ENCODE results near the gene CDC42BPA. TPM values are rescaled to one million over a fixed set of nuclear protein-coding genes. Genes with fewer than 3 reads are reported as not detected.
"Not testable (repeated sequence)": the region's sequence is repeated elsewhere in the genome, so short reads cannot be mapped to it uniquely, and the experiment has no call there.

Gene CDC42BPA
- total and polyA plus RNA-seq, 3 donors from 2014 or later: 39.9 to 109 (median 105) TPM

DNA sequence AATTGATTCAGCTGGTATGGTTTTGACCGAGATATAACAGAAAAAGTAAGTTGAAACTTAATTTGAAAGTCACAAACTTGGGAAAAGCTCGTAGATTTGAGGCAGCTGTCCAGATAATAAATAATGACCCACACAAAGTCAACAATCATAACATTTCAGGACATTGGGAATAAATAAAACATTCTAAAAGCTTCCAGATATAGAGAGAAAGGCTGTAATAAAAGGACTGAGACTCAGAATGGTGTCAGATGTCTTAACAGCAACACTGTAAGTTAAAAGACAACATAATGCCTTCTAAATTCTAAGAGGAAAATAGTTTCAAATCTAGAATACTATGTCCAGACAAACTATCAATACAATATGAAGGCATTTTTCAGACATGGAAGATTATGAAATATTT lies 163.3 kb downstream of the CDC42BPA start:
- DNase-seq: no peak
- Histone ChIP-seq H3K36me3 (ENCODE audit: low read depth, missing control alignments) (no peaks in the 10 kb centered on the region), H3K27me3 (no peaks in the 10 kb centered on the region), H3K4me1 (no peaks in the 10 kb centered on the region), H3K4me3 (no peak overlapping the region), H3K9me3 (no peaks in the 10 kb centered on the region), H3K27ac (no peak overlapping the region)
- no peak for TF ChIP-seq POLR2A (IDR thresholded peaks at IDR 0.05)
- TF ChIP-seq, protein P1, sequence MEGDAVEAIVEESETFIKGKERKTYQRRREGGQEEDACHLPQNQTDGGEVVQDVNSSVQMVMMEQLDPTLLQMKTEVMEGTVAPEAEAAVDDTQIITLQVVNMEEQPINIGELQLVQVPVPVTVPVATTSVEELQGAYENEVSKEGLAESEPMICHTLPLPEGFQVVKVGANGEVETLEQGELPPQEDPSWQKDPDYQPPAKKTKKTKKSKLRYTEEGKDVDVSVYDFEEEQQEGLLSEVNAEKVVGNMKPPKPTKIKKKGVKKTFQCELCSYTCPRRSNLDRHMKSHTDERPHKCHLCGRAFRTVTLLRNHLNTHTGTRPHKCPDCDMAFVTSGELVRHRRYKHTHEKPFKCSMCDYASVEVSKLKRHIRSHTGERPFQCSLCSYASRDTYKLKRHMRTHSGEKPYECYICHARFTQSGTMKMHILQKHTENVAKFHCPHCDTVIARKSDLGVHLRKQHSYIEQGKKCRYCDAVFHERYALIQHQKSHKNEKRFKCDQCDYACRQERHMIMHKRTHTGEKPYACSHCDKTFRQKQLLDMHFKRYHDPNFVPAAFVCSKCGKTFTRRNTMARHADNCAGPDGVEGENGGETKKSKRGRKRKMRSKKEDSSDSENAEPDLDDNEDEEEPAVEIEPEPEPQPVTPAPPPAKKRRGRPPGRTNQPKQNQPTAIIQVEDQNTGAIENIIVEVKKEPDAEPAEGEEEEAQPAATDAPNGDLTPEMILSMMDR (IDR thresholded peaks at IDR 0.05): no peak
- WGBS, 2 donors: 80 to 81% methylated on average over 2 of the region's 2 CpGs
- intact Hi-C loops (cut with DNase I; ENCODE audit: low total_unique reads): no loop called here

- Histone ChIP-seq H3K27me3 (no peaks in the 10 kb centered on the region), H3K4me3 (no peak overlapping the region), H3K36me3 (ENCODE audit: low read depth, missing control alignments) (no peaks in the 10 kb centered on the region), H3K9me3 (no peaks in the 10 kb centered on the region), H3K4me1 (no peaks in the 10 kb centered on the region), H3K27ac (no peak overlapping the region)
- DNase-seq: no peak
- TF ChIP-seq, protein P1 (IDR thresholded peaks at IDR 0.05): no peak
- no peak for TF ChIP-seq POLR2A (IDR thresholded peaks at IDR 0.05)
- intact Hi-C loops (cut with DNase I; ENCODE audit: low total_unique reads): no loop called here
- 92 to 98% methylated on average over 2 of the region's 2 CpGs for WGBS, 2 donors
Measured at GRCh38 chr1:227152525-227152924, 165.8 kb downstream of the CDC42BPA start.

DNA sequence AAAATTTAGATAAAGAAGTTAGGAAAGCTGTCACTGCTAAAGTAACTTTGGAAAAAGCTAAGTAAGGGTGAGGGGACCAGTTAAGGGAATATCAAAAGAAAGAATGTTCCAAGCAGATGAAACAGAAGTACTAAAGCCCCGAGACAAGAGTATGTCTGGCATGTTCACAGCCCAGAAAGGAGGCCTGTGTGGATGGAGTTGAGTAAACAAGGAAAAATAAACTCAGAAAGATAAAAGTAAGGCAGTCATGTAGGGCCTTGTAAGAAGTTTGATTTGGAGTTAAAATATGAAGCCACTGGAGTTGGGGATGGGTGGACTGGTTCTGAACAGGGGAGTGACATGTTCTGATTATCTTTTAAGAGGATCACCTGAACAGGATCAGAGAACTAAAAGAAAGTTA lies 177.9 kb downstream of the CDC42BPA start:
- TF ChIP-seq POLR2A (IDR thresholded peaks at IDR 0.05): no peak
- TF ChIP-seq, protein P1 (IDR thresholded peaks at IDR 0.05): no peak
- 70 to 84% methylated on average over 1 of the region's 1 CpG for WGBS, 2 donors
- Histone ChIP-seq H3K27me3 (no peaks in the 10 kb centered on the region), H3K4me3 (no peak overlapping the region), H3K9me3 (no peaks in the 10 kb centered on the region), H3K36me3 (ENCODE audit: low read depth, missing control alignments) (no peaks in the 10 kb centered on the region), H3K4me1 (no peaks in the 10 kb centered on the region), H3K27ac (no peak overlapping the region)
- no peak for DNase-seq
- intact Hi-C loops (cut with DNase I; ENCODE audit: low total_unique reads): no loop called here

GRCh38 chr1:227136210-227136820 lies 182.0 kb downstream of the CDC42BPA start:
- no peak for DNase-seq
- H3K27ac ChIP-seq: no peak overlapping the region
- no peaks in the 10 kb centered on the region for H3K36me3 ChIP-seq (ENCODE audit: low read depth, missing control alignments)
- TF ChIP-seq, protein P1 (IDR thresholded peaks at IDR 0.05): no peak
- TF ChIP-seq POLR2A (IDR thresholded peaks at IDR 0.05): no peak
- H3K27me3 ChIP-seq: no peaks in the 10 kb centered on the region
- H3K4me3 ChIP-seq: no peak overlapping the region
- no peaks in the 10 kb centered on the region for H3K4me1 ChIP-seq
- 94 to 97% methylated on average over 4 of the region's 4 CpGs for WGBS, 2 donors
- no peaks in the 10 kb centered on the region for H3K9me3 ChIP-seq
- intact Hi-C loops (cut with DNase I; ENCODE audit: low total_unique reads): no loop called here

DNA sequence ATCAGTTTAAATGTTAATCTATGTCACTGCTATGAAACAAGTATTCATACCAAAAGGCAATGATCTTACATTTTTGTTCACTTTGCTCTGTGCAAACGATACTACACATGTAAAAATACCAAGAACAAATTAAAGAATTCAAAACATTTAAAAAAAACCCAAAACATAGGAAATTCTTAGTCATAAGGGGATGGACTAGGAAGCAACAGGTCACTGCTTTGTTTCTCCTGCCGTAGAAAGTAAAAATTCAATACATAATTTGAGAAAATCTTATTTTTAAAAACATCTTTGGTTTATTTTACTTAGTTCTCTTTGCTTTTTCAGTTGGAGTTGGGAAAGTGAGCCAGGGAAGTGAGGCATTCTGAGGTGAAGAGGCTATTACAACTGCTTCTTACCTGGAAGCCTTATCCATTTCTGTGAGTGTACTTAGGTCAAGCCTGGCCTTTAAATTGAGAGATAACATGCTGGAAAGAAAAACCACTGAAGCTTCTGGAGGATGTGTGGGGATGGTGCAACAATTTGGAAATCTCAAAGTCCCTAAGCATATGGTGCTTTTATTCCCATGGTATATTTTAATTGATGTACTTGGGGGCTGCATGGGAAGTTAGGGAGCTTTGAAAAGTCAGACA lies 183.5 kb downstream of the CDC42BPA start:
- no peak overlapping the region for H3K27ac ChIP-seq
- TF ChIP-seq POLR2A (IDR thresholded peaks at IDR 0.05): no peak
- TF ChIP-seq, protein P1 (IDR thresholded peaks at IDR 0.05): no peak
- H3K9me3 ChIP-seq: no peaks in the 10 kb centered on the region
- H3K4me3 ChIP-seq: no peak overlapping the region
- intact Hi-C loops (cut with DNase I; ENCODE audit: low total_unique reads): no loop called here
- 67% methylated on average over 2 of the region's 2 CpGs for WGBS, 2 donors
- DNase-seq: no peak
- no peaks in the 10 kb centered on the region for H3K4me1 ChIP-seq
- no peaks in the 10 kb centered on the region for H3K36me3 ChIP-seq (ENCODE audit: low read depth, missing control alignments)
- H3K27me3 ChIP-seq: no peaks in the 10 kb centered on the region

DNA sequence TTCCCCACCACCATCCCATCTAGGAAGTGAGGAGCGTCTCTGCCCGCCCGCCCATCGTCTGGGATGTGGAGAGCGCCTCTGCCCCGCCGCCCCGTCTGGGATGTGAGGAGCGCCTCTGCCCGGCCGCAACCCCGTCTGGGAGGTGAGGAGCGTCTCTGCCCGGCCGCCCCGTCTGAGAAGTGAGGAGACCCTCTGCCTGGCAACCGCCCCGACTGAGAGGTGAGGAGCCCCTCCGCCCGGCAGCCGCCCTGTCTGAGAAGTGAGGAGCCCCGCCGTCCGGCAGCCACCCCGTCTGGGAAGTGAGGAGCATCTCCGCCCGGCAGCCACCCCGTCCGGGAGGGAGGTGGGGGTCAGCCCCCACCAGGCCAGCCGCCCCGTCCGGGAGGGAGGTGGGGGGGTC lies 185.6 kb downstream of the CDC42BPA start:
- H3K27ac ChIP-seq; DNase-seq; H3K27me3 ChIP-seq; H3K4me3 ChIP-seq; H3K36me3 ChIP-seq (ENCODE audit: low read depth, missing control alignments); H3K4me1 ChIP-seq; H3K9me3 ChIP-seq; intact Hi-C loops (cut with DNase I; ENCODE audit: low total_unique reads): not testable (repeated sequence)
- 90 to 98% methylated on average over 16 of the region's 32 CpGs for WGBS, 2 donors

Data from testis (tissue), 3 donors.